Tibial artery (tissue), 4 donors: Measurements from ENCODE around the gene TSSK3.

Experiments used
- DNase-seq, 2 donors: peaks; one replicate each; pipeline ENCODE4 v3.0.0-alpha.2; 2019
- H3K27ac ChIP-seq, 2 donors: fragments of 200-600 bp; sonication (generic) in 1 of 2; 1 replicate in 1 of 2; 2 replicates in 1 of 2; pipeline ENCODE4 v1.5.1; 2018 to 2019; ENCODE audit warnings: mild to moderate bottlenecking in 1 of 2
- H3K27me3 ChIP-seq, 2 donors: fragments of 200-600 bp; sonication (generic) in 1 of 2; one replicate each; pipeline versions ENCODE4 v1.5.1 to v1.6.0; 2016 to 2019
- H3K36me3 ChIP-seq, 3 donors: fragments of 200-600 bp; sonication (generic) in 2 of 3; one replicate each; pipeline ENCODE4 v1.5.1; 2016 to 2019; ENCODE audit warnings: mild to moderate bottlenecking in 2 of 3
- H3K4me1 ChIP-seq, 4 donors: fragments of 200-600 bp; sonication (generic) in 2 of 4; 1 replicate in 3 of 4; 2 replicates in 1 of 4; pipeline ENCODE4 v1.5.1; 2016 to 2019
- H3K4me3 ChIP-seq, 2 donors: fragments of 200-600 bp; sonication (generic) in 1 of 2; 1 replicate in 1 of 2; 2 replicates in 1 of 2; pipeline ENCODE4 v1.5.1; 2018 to 2019; ENCODE audit warnings: mild to moderate bottlenecking in 2 of 2
- H3K9me3 ChIP-seq, 3 donors: fragments of 200-600 bp; sonication (generic) in 1 of 3; one replicate each; pipeline ENCODE4 v1.5.1; 2016 to 2019
- CTCF ChIP-seq, 2 experiments: fragments of 200-600 bp in 1 of 2; fragments of 450-650 bp in 1 of 2; IDR thresholded peaks; one replicate each; pipeline ENCODE4 v1.5.1; 2017 to 2019; ENCODE audit warnings: antibody characterized with exemption in 2 of 2, mild to moderate bottlenecking in 1 of 2, moderate library complexity in 1 of 2
- intact Hi-C: fragments of 100-400 bp; cut with DNase I; formaldehyde crosslinking; loops from one replicate; pipeline ENCODE4 v1.15.0; 2023; ENCODE audit warnings: low total_unique reads

Gene TSSK3

DNA sequence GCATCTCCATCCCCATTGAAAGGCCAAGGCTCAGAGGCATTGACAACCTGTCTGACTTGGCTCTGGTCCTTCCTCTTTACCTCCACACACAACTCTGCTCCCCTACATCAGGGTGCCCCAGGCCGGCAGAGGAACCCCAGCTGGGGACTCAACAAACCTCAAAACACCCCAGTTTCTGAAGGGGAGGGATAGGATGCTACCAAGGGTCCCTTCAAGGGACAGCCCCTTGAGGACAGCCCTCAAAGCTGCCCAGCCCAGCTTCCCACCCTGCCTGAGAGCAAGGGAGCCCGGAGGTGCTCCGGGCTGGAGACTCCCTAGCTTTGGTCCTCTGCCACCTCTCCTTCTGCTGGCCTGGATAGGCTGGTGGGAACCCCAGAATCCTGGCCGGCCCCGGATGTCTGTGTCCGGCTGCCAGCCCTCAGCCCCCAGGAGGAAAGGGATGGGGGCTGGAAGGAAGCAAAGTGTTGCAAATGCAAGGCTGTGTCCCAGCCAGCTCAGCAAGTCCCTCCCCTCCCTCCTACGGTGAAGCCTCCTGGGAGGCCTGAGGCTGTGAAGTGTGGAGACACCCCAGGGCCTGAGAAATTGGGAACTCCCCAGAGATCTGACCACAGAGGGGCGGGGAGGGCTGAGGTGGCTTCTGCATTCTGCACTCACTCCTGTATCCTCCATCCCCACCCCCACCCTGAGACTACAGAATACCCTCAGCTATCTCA is 25.2 kb upstream of the TSSK3 start:
- Histone ChIP-seq H3K4me1 (peaks cover 0 to 39% (median 21%) of the 10 kb centered on the region in 4 donors), H3K27me3 (peaks cover 0 to 12% of the 10 kb centered on the region in 2 donors), H3K27ac (no peak overlapping the region), H3K36me3 (peaks cover 8 to 10% (median 8%) of the 10 kb centered on the region in 3 donors), H3K4me3 (no peak overlapping the region), H3K9me3 (no peaks in the 10 kb centered on the region)
- DNase-seq = no peak
- TF ChIP-seq CTCF (IDR thresholded peaks at IDR 0.05) = no peak
- intact Hi-C loops = no loop called here

DNA sequence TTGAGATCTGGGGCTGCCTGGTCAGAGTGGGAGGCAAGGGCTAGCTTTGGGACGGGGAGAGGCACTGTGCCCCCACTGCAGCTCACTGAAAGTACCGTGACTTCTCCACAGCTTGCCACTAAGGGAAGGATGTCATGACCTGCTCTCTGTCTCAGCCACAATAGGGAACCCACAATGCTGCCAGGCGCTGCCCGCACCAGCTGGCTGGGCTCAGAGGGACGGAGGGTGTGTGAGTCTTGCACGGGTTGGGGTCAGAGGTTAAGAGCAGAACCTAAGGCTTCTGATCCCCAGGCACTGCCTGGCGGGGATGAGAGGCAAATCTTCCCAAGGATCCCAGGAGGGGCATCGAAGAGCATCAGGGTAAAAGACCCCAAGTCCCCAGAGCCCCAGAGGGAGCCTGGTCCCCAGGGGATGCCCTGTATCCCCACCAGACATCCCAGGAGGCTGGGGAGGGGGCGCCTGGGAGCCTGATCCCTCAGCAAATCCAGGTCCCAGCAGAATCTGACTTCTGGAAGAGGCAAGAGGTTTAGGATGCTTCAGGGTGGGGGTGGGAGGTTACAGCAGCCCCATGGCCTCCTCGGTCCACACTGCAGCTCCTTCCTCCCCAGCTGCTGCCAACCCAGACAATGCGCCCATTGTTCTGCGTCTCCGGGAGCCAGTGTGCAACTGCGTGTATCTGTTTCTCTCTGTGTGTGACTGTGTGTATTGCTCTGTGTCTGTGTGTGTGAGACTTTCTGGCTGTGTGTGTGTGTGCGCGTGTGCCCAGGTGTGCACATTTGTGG is 24.3 kb upstream of the TSSK3 start:
- Histone ChIP-seq H3K4me3 (no peak overlapping the region), H3K36me3 (peaks cover 0 to under 1% (median 0%) of the 10 kb centered on the region in 3 donors), H3K4me1 (peaks cover 0 to 41% (median 21%) of the 10 kb centered on the region in 4 donors), H3K9me3 (no peaks in the 10 kb centered on the region), H3K27ac (no peak overlapping the region), H3K27me3 (peaks cover 0 to 12% of the 10 kb centered on the region in 2 donors)
- TF ChIP-seq CTCF (IDR thresholded peaks at IDR 0.05) = no peak
- no peak for DNase-seq
- intact Hi-C loops = no loop called here

DNA sequence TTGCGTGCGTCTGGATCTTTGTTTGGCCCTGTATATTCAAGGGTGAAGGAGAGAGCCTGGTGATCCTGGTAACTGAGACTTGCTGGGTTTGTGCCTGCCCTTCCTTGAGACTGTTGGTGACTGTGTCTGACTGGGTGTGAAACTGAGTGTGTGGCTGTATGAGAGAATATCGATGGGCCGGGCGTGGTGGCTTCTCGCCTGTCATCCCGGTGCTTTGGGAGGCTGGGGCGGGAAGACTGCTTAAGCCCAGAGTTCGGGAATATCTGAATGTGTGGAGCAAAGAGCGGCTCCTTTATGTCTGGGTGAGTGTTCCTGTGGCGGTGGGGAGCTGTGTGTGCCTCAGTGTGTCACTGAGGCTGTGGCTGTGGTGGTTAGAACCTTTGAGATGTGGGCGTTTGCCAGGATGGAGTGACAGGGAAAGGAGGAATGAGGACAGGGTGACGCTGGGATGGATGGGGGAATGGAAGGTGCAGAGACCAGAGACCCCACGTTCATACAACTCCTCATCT is 23.6 kb upstream of the TSSK3 start:
- Histone ChIP-seq H3K27me3 (peaks cover 0 to 12% of the 10 kb centered on the region in 2 donors), H3K9me3 (no peaks in the 10 kb centered on the region), H3K27ac (no peak overlapping the region), H3K36me3 (no peaks in the 10 kb centered on the region), H3K4me3 (no peak overlapping the region), H3K4me1 (peaks cover 0 to 41% (median 21%) of the 10 kb centered on the region in 4 donors)
- intact Hi-C loops = no loop called here
- no peak for TF ChIP-seq CTCF (IDR thresholded peaks at IDR 0.05)
- no peak for DNase-seq

DNA sequence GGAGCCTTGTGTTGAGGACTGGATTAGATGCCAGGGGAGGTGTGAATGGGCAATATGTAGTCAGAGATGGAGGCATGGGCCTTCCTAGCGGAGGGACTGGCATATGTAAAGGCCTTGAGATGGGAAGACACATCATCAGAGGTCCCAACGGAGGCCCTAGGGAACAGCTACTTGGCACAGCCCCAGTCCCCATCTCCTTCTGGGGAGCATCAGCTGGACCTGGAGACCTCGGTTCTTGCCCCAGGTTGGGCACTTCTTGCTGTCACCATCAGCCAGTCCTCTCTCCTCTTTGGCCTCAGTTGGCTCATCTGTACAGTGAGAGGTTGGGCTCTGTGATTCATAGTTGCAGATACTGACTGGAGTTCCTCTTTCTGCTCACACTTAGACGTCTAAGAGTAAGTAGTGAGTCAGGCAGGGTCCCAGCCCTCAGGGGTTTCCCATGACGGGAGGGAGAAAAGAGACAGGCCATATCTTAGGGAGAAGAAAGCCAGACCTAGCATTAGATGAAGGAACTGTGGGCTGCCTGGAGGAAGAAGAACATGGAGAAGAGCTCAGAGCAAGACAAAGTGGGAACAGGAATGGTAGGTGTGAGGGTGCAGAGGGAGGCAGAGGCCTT is 22.9 kb upstream of the TSSK3 start:
- Histone ChIP-seq H3K27ac (no peak overlapping the region), H3K4me3 (no peak overlapping the region), H3K36me3 (no peaks in the 10 kb centered on the region), H3K4me1 (peaks cover 0 to 39% (median 21%) of the 10 kb centered on the region in 4 donors), H3K27me3 (peaks cover 0 to 12% of the 10 kb centered on the region in 2 donors), H3K9me3 (no peaks in the 10 kb centered on the region)
- no peak for TF ChIP-seq CTCF (IDR thresholded peaks at IDR 0.05)
- DNase-seq = no peak
- intact Hi-C loops = no loop called here

DNA sequence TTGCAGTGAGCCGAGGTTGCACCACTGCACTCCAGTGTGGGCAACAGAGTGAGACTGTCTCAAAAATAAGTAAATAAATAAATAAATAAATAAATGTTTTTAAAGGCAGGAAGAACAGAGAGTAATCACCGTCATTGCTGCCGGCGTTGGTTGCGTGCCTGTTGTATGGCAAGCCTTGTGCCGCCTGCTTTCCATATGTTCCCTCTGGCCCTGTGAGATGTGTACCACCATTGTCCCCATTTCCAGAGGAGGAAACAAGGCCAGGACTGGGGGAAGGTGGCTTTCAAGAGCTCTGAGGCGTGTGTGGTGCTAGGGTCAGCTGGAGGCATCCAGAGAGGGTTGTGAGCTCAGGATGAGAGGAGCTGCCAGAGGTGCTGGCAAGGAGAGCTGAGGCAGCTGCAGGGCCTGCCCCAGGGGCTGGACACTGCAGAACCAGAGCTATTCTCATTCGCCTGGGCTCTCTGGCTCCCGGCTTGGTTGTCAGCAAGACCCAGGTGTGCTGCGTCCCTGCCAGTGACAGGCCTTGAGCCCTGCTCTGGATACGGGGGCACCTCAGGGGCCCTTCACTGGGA is 21.1 kb upstream of the TSSK3 start:
- Histone ChIP-seq H3K9me3 (no peaks in the 10 kb centered on the region), H3K4me3 (no peak overlapping the region), H3K27ac (no peak overlapping the region), H3K36me3 (no peaks in the 10 kb centered on the region), H3K4me1 (peaks cover 0 to 22% (median 4%) of the 10 kb centered on the region in 4 donors), H3K27me3 (no peaks in the 10 kb centered on the region)
- intact Hi-C loops = no loop called here
- TF ChIP-seq CTCF (IDR thresholded peaks at IDR 0.05) = no peak
- DNase-seq = no peak
